HG03159 (cell line): ENCODE data around the gene CBR1.

Source experiments
- ATAC-seq: cut with Tn5 transposase; IDR thresholded peaks from one replicate; pipeline ENCODE4 v1.9.1; 2021; ENCODE audit warnings: mild to moderate bottlenecking, moderate library complexity; ENCODE audit not compliant: unreplicated experiment

Gene CBR1

GRCh38 chr21:36111238-36111637 is 41.4 kb downstream of the CBR1 start:
- no peak for ATAC-seq

GRCh38 chr21:36113647-36114428 is 44.0 kb downstream of the CBR1 start:
- ATAC-seq, result no peak

- ATAC-seq, result no peak
Measured at GRCh38 chr21:36115138-36115730, 45.4 kb downstream of the CBR1 start.

- ATAC-seq, result no peak
Measured at GRCh38 chr21:36117286-36117741, 47.5 kb downstream of the CBR1 start.

- no peak for ATAC-seq
Measured at GRCh38 chr21:36120304-36120888, 50.6 kb downstream of the CBR1 start.
